IMR-90 (cell line): ENCODE results near the gene AGFG1. TPM values are rescaled to one million over a fixed set of nuclear protein-coding genes. Genes with fewer than 3 reads are reported as not detected.

Source experiments
- ATAC-seq: fragments of 200-7000 bp; cut with Tn5 transposase; 2 replicates; pipeline ENCODE4 v1.9.1; 2020; ENCODE audit warnings: low read depth, mild to moderate bottlenecking, moderate library complexity
- BruUV-seq: library from RNA; stranded (reverse); fragments of 400-500 nt; replicated peaks from 2 replicates; lab custom pipeline; 2021; lab: Mats Ljungman, UMichigan
- CTCF ChIA-PET: fragments of 300-600 bp; formaldehyde crosslinking; extraction: SDS; loops from one replicate; lab custom pipeline; 2021; ENCODE audit warnings: antibody characterized with exemption; lab: Yijun Ruan, JAX
- POLR2A ChIA-PET: fragments of 300-600 bp; sonication (Branson Sonifier 250); formaldehyde crosslinking; loops from one replicate; lab custom pipeline; 2022; ENCODE audit warnings: antibody characterized with exemption; ENCODE audit not compliant: unreplicated experiment; lab: Charles Lee
- DNase-seq: peaks from one replicate; pipeline ENCODE4 v3.0.0; 2013
- H2AFZ ChIP-seq: replicated peaks from 2 replicates; pipeline ENCODE3; 2013; ENCODE audit warnings: low read length, mild to moderate bottlenecking; ENCODE audit not compliant: poor library complexity
- H2AK5ac ChIP-seq: 2 replicates; pipeline ENCODE4 v1.6.1; 2013; ENCODE audit warnings: low read depth, low read length, inconsistent platforms
- H2AK9ac ChIP-seq: replicated peaks from 2 replicates; pipeline ENCODE3; 2013; ENCODE audit warnings: mild to moderate bottlenecking, low read depth, low read length, moderate library complexity; ENCODE audit not compliant: poor library complexity
- H2BK120ac ChIP-seq: 2 replicates; pipeline ENCODE4 v1.6.1; 2013; ENCODE audit warnings: low read depth, low read length, inconsistent platforms
- H2BK15ac ChIP-seq: 3 replicates; pipeline ENCODE4 v1.6.1; 2013; ENCODE audit warnings: low read depth, low read length, inconsistent platforms
- H2BK20ac ChIP-seq: 2 replicates; pipeline ENCODE4 v1.6.1; 2013; ENCODE audit warnings: low read depth, mild to moderate bottlenecking, inconsistent platforms, low read length, moderate library complexity
- H2BK5ac ChIP-seq: 2 replicates; pipeline ENCODE4 v1.6.1; 2013; ENCODE audit warnings: mild to moderate bottlenecking, low read depth, low read length, inconsistent platforms; ENCODE audit not compliant: poor library complexity, severe bottlenecking
- H3K14ac ChIP-seq: replicated peaks from 2 replicates; pipeline ENCODE4 v1.6.1; 2013; ENCODE audit warnings: low read depth, low read length, inconsistent platforms
- H3K18ac ChIP-seq: 2 replicates; pipeline ENCODE4 v1.6.1; 2013; ENCODE audit warnings: low read depth, low read length, control low read depth
- H3K23ac ChIP-seq: 2 replicates; pipeline ENCODE4 v1.6.1; 2013; ENCODE audit warnings: low read depth, low read length, inconsistent platforms
- H3K27ac ChIP-seq: 2 replicates; pipeline ENCODE4 v1.5.1; 2013; ENCODE audit warnings: mild to moderate bottlenecking, control low read depth, low read length; ENCODE audit not compliant: insufficient read depth
- H3K27me3 ChIP-seq: 2 replicates; pipeline ENCODE4 v1.6.1; 2013; ENCODE audit warnings: low read length; ENCODE audit not compliant: control insufficient read depth, insufficient read depth
- H3K36me3 ChIP-seq: 2 replicates; pipeline ENCODE4 v1.6.1; 2013; ENCODE audit warnings: low read length, mixed read lengths; ENCODE audit not compliant: control insufficient read depth, insufficient read depth
- H3K4ac ChIP-seq: 2 replicates; pipeline ENCODE4 v1.6.1; 2013; ENCODE audit warnings: low read depth, low read length, inconsistent platforms
- H3K4me1 ChIP-seq: 2 replicates; pipeline ENCODE4 v1.6.1; 2013; ENCODE audit warnings: low read length, mixed read lengths; ENCODE audit not compliant: control insufficient read depth, insufficient read depth
- H3K4me2 ChIP-seq: 2 replicates; pipeline ENCODE4 v1.6.1; 2013; ENCODE audit warnings: low read depth, mild to moderate bottlenecking, control low read depth, low read length, moderate library complexity
- H3K4me3 ChIP-seq: 2 replicates; pipeline ENCODE4 v1.5.1; 2013; ENCODE audit warnings: low read depth, mild to moderate bottlenecking, control low read depth, low read length, moderate library complexity; ENCODE audit not compliant: insufficient read depth
- H3K56ac ChIP-seq: 2 replicates; pipeline ENCODE4 v1.6.1; 2013; ENCODE audit warnings: low read length, inconsistent platforms; ENCODE audit not compliant: insufficient read depth; ENCODE audit errors: extremely low read depth
- H3K79me1 ChIP-seq, 2 experiments: 2 replicates each; pipeline ENCODE4 v1.6.1; 2013; ENCODE audit warnings: low read length in 2 of 2, inconsistent platforms in 1 of 2, low read depth in 1 of 2
- H3K9ac ChIP-seq: 2 replicates; pipeline ENCODE4 v1.6.1; 2013; ENCODE audit warnings: low read depth, low read length, control low read depth
- H3K9me1 ChIP-seq: 2 replicates; pipeline ENCODE4 v1.6.1; 2013; ENCODE audit warnings: low read length, inconsistent platforms; ENCODE audit not compliant: insufficient read depth
- H3K9me3 ChIP-seq: 2 replicates; pipeline ENCODE4 v1.6.1; 2013; ENCODE audit warnings: low read length; ENCODE audit not compliant: control insufficient read depth, insufficient read depth
- H4K20me1 ChIP-seq: 2 replicates; pipeline ENCODE4 v1.6.1; 2013; ENCODE audit warnings: low read length, inconsistent platforms; ENCODE audit not compliant: insufficient read depth
- H4K5ac ChIP-seq: 2 replicates; pipeline ENCODE4 v1.6.1; 2013; ENCODE audit warnings: mild to moderate bottlenecking, low read depth, low read length, control low read depth
- H4K8ac ChIP-seq, 2 experiments: 2 replicates each; pipeline ENCODE4 v1.6.1; 2013; ENCODE audit warnings: low read depth in 2 of 2, low read length in 2 of 2, control low read depth in 1 of 2, inconsistent platforms in 1 of 2
- H4K91ac ChIP-seq: 2 replicates; pipeline ENCODE4 v1.6.1; 2013; ENCODE audit warnings: low read depth, low read length, inconsistent platforms; ENCODE audit not compliant: insufficient read depth
- CEBPB ChIP-seq: IDR thresholded peaks from 2 replicates; pipeline ENCODE4 v1.6.1; 2012; ENCODE audit warnings: low read depth, low read length, improper control_type of control experiment
- POLR2A ChIP-seq: IDR thresholded peaks from 2 replicates; pipeline ENCODE4 v1.6.1; 2012; ENCODE audit warnings: mild to moderate bottlenecking, low read depth, low read length
- RFX5 ChIP-seq: IDR thresholded peaks from 2 replicates; pipeline ENCODE4 v1.8.0; 2012; ENCODE audit warnings: low read depth, mild to moderate bottlenecking, low read length, moderate library complexity
- WGBS, 2 experiments: methylation state at CpG; one replicate each; pipeline versions ENCODE4 v1.1.5 to v1.1.7; 2013; ENCODE audit warnings: missing lambda C conversion rate in 2 of 2; ENCODE audit not compliant: insufficient read length in 1 of 2; ENCODE audit errors: extremely low coverage in 2 of 2; 5-methylcytosine and 5-hydroxymethylcytosine counted together
- dilution Hi-C: fragments of 300-500 bp; cut with HindIII; formaldehyde crosslinking; loops from one replicate; pipeline ENCODE4 v1.14.3; 2018; ENCODE audit warnings: low sequenced_read_pairs; ENCODE audit not compliant: unreplicated experiment
- in situ Hi-C: fragments of 300-500 bp; cut with MboI; formaldehyde crosslinking; loops from 3 replicates; pipeline ENCODE4 v1.14.3; 2019; ENCODE audit warnings: low sequenced_read_pairs, inconsistent platforms, mixed read lengths
- intact Hi-C: fragments of 100-400 bp; cut with micrococcal nuclease; formaldehyde crosslinking; loops from 2 replicates; pipeline ENCODE4 v1.10.0; 2022
- polyA plus RNA-seq, 3 experiments: library from polyadenylated mRNA; depleted of rRNA; stranded (reverse); fragments of >200 nt; gene quantifications; 2 replicates each; pipeline ENCODE4 v1.2.3, GENCODE V29; 2012; ENCODE audit warnings: low replicate concordance in 1 of 3
- total RNA-seq: library from RNA; depleted of rRNA; stranded (reverse); fragments of >200 nt; gene quantifications from 2 replicates; pipeline ENCODE4 v1.2.3, GENCODE V29; 2012

AGFG1 gene
- total and polyA plus RNA-seq, 2 of the 4 experiments (the other 2 are of a cell fraction) = 58.4 to 126 TPM

DNA sequence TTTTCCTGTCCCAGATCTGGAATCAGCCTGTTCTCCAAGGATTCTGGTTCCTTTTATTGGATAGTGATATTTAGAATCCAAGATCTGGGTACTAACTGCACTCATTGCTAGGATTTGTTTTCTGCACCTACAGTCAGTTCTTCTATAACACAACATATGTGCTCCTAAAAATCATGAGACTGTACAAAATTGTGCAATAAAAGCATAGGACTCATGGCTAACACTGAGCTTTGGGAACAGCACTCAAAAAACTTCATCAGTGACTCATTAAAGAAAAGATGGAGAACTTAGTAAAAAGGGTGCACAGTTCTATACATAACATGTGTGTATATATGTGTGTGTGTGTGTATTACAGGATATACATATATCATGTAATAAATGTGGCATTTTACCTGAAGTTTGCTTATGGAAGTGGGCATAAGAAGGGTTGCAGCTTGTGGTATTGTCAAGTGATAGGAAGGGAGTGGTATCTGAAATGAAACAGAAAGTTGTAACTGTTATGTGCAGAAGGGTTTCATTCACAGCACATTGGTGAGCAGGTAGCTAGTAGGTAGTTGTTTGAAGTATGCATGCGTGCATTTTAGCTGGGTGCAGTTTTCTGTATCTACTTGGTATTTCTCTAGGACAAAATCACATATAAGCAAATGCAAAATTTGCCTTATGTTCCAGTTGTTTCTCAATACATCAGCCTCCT, 120.9 kb downstream of the AGFG1 start:
- Histone ChIP-seq H3K56ac (no peak overlapping the region), H3K4me1 (no peaks in the 10 kb centered on the region), H3K14ac (no peak overlapping the region), H2AK5ac (no peak overlapping the region), H3K4me3 (no peak overlapping the region), H2BK120ac (no peak overlapping the region), H2AK9ac (no peak overlapping the region), H3K9me1 (no peaks in the 10 kb centered on the region), H3K79me1 (no peaks in the 10 kb centered on the region), H3K9ac (no peak overlapping the region), H2BK15ac (no peak overlapping the region), H4K91ac (no peak overlapping the region), H4K8ac (no peak overlapping the region), H3K4me2 (no peak overlapping the region), H4K20me1 (no peaks in the 10 kb centered on the region), H3K36me3 (no peaks in the 10 kb centered on the region), H3K4ac (no peak overlapping the region), H2BK20ac (no peak overlapping the region), H3K18ac (no peak overlapping the region), H3K27me3 (peaks cover 2% of the 10 kb centered on the region; the same call in 1 of the 2 replicates), H3K27ac (no peak overlapping the region), H3K23ac (no peak overlapping the region), H2BK5ac (no peak overlapping the region), H3K9me3 (no peaks in the 10 kb centered on the region), H2AFZ (no peak overlapping the region), H4K5ac (no peak overlapping the region)
- ATAC-seq (no peak), DNase-seq (no peak)
- dilution Hi-C loops (no loop called here), in situ Hi-C loops (no loop called here), intact Hi-C loops (no loop called here)
- POLR2A ChIA-PET = no interaction called here
- TF ChIP-seq CEBPB = peak; percentile 55
- no peak for TF ChIP-seq POLR2A
- no peak for TF ChIP-seq RFX5
- CTCF ChIA-PET = no interaction called here
- no CpG with 5 or more reads among the region's 1 CpG for WGBS, 2 experiments
- no TSS peak for BruUV-seq
